GM20431 (cell line): Measurements from ENCODE around the gene LPP.

ENCODE experiments used
- in situ Hi-C: fragments of 300-500 bp; cut with MseI, MboI; formaldehyde crosslinking; loops from one replicate; pipeline ENCODE4 v1.15.0; 2020; ENCODE audit warnings: low sequenced_read_pairs; ENCODE audit not compliant: unreplicated experiment

Gene LPP

GRCh38 chr3:188378786-188379185 is 224.8 kb downstream of the LPP start:
- in situ Hi-C loops: no loop called here

- in situ Hi-C loops: no loop called here
These were observed 226.3 kb downstream of the LPP start for GRCh38 chr3:188380252-188380651.

GRCh38 chr3:188380722-188381121 is 226.8 kb downstream of the LPP start:
- in situ Hi-C loops: no loop called here

GRCh38 chr3:188383748-188384147 is 229.8 kb downstream of the LPP start:
- in situ Hi-C loops: no loop called here

- in situ Hi-C loops: no loop called here
These were observed 231.3 kb downstream of the LPP start for GRCh38 chr3:188385295-188385694.

- in situ Hi-C loops: no loop called here
These were observed 235.9 kb downstream of the LPP start for GRCh38 chr3:188389711-188390342.

GRCh38 chr3:188390343-188390718 is 236.4 kb downstream of the LPP start:
- in situ Hi-C loops: no loop called here

- in situ Hi-C loops: no loop called here
These were observed 237.0 kb downstream of the LPP start for GRCh38 chr3:188390775-188391443.

GRCh38 chr3:188391592-188391991 is 237.6 kb downstream of the LPP start:
- in situ Hi-C loops: no loop called here

- in situ Hi-C loops: no loop called here
These were observed 238.1 kb downstream of the LPP start for GRCh38 chr3:188392076-188392475.

- in situ Hi-C loops: no loop called here
These were observed 240.7 kb downstream of the LPP start for GRCh38 chr3:188394623-188395022.

GRCh38 chr3:188396251-188396650 is 242.3 kb downstream of the LPP start:
- in situ Hi-C loops: no loop called here

- in situ Hi-C loops: no loop called here
These were observed 242.9 kb downstream of the LPP start for GRCh38 chr3:188396900-188397299.

- in situ Hi-C loops: no loop called here
These were observed 244.1 kb downstream of the LPP start for GRCh38 chr3:188397766-188398705.

- in situ Hi-C loops: no loop called here
These were observed 246.7 kb downstream of the LPP start for GRCh38 chr3:188400494-188401243.

GRCh38 chr3:188401244-188401993 is 247.5 kb downstream of the LPP start:
- in situ Hi-C loops: no loop called here

GRCh38 chr3:188402229-188402628 is 248.3 kb downstream of the LPP start:
- in situ Hi-C loops: no loop called here

GRCh38 chr3:188403404-188403803 is 249.4 kb downstream of the LPP start:
- in situ Hi-C loops: no loop called here

GRCh38 chr3:188404124-188404523 is 250.2 kb downstream of the LPP start:
- in situ Hi-C loops: no loop called here

- in situ Hi-C loops: no loop called here
These were observed 250.7 kb downstream of the LPP start for GRCh38 chr3:188404701-188405100.
